ENCODE results near the gene MNAT1.

GRCh38 chr14:60863249-60863648, 128.7 kb downstream of the MNAT1 start:
- TF ChIP-seq, protein P1, sequence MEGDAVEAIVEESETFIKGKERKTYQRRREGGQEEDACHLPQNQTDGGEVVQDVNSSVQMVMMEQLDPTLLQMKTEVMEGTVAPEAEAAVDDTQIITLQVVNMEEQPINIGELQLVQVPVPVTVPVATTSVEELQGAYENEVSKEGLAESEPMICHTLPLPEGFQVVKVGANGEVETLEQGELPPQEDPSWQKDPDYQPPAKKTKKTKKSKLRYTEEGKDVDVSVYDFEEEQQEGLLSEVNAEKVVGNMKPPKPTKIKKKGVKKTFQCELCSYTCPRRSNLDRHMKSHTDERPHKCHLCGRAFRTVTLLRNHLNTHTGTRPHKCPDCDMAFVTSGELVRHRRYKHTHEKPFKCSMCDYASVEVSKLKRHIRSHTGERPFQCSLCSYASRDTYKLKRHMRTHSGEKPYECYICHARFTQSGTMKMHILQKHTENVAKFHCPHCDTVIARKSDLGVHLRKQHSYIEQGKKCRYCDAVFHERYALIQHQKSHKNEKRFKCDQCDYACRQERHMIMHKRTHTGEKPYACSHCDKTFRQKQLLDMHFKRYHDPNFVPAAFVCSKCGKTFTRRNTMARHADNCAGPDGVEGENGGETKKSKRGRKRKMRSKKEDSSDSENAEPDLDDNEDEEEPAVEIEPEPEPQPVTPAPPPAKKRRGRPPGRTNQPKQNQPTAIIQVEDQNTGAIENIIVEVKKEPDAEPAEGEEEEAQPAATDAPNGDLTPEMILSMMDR (conservative IDR thresholded peaks at IDR 0.05 in 1 of 2, IDR thresholded peaks at IDR 0.05 in 1 of 2; ENCODE audit: extremely low read depth in 1 of 2, insufficient read depth in 1 of 2, low read depth in 1 of 2, low read length in 2 of 2): no peak
- TF ChIP-seq EZH2 (IDR thresholded peaks at IDR 0.05; ENCODE audit: borderline replicate concordance, low read length): no peak

Data from mammary epithelial cell (primary cell).